ENCODE data around the gene TPRX1.
"Not testable (repeated sequence)": the region's sequence is repeated elsewhere in the genome, so short reads cannot be mapped to it uniquely, and the experiment has no call there.

Gene TPRX1

GRCh38 chr19:47803148-47803547 lies 1.2 kb downstream of the TPRX1 start:
- not testable (repeated sequence) for H3K4me3 ChIP-seq (ENCODE audit: low read depth, low read length)

- no peak overlapping the region for H3K4me3 ChIP-seq (ENCODE audit: low read depth, low read length)
Measured at GRCh38 chr19:47802521-47803043, 1.8 kb downstream of the TPRX1 start.

- no peak overlapping the region for H3K4me3 ChIP-seq (ENCODE audit: low read depth, low read length)
Measured at GRCh38 chr19:47801270-47801669, 3.1 kb downstream of the TPRX1 start.

GRCh38 chr19:47798904-47799266 lies 5.5 kb downstream of the TPRX1 start:
- no peak overlapping the region for H3K4me3 ChIP-seq (ENCODE audit: low read depth, low read length)

GRCh38 chr19:47797996-47798903 lies 6.1 kb downstream of the TPRX1 start:
- H3K4me3 ChIP-seq (ENCODE audit: low read depth, low read length), result no peak overlapping the region

GRCh38 chr19:47796785-47797184 lies 7.6 kb downstream of the TPRX1 start:
- no peak overlapping the region for H3K4me3 ChIP-seq (ENCODE audit: low read depth, low read length)

GRCh38 chr19:47794526-47794925 lies 9.8 kb downstream of the TPRX1 start:
- no peak overlapping the region for H3K4me3 ChIP-seq (ENCODE audit: low read depth, low read length)

- no peak overlapping the region for H3K4me3 ChIP-seq (ENCODE audit: low read depth, low read length)
Measured at GRCh38 chr19:47792616-47793015, 11.7 kb downstream of the TPRX1 start.

GRCh38 chr19:47790398-47790814 lies 13.9 kb downstream of the TPRX1 start:
- H3K4me3 ChIP-seq (ENCODE audit: low read depth, low read length), result no peak overlapping the region

- H3K4me3 ChIP-seq (ENCODE audit: low read depth, low read length), result not testable (repeated sequence)
Measured at GRCh38 chr19:47789811-47790210, 14.5 kb downstream of the TPRX1 start.

- not testable (repeated sequence) for H3K4me3 ChIP-seq (ENCODE audit: low read depth, low read length)
Measured at GRCh38 chr19:47787307-47787706, 17.0 kb downstream of the TPRX1 start.

- H3K4me3 ChIP-seq (ENCODE audit: low read depth, low read length), result no peak overlapping the region
Measured at GRCh38 chr19:47786566-47786965, 17.8 kb downstream of the TPRX1 start.

GRCh38 chr19:47781590-47782262 lies 22.6 kb downstream of the TPRX1 start:
- H3K4me3 ChIP-seq (ENCODE audit: low read depth, low read length), result no peak overlapping the region

GRCh38 chr19:47780215-47780551 lies 24.2 kb downstream of the TPRX1 start:
- H3K4me3 ChIP-seq (ENCODE audit: low read depth, low read length), result no peak overlapping the region

- H3K4me3 ChIP-seq (ENCODE audit: low read depth, low read length), result peak overlapping the region; percentile 79
Measured at GRCh38 chr19:47779524-47780214, 24.7 kb downstream of the TPRX1 start.

- H3K4me3 ChIP-seq (ENCODE audit: low read depth, low read length), result peak overlapping the region; percentile 79
Measured at GRCh38 chr19:47778954-47779351, 25.4 kb downstream of the TPRX1 start.

GRCh38 chr19:47778049-47778953 lies 26.1 kb downstream of the TPRX1 start, which contains the start of gene SELENOW:
Gene SELENOW, plus strand, starts transcription at chr19:47778703. Its CDS starts 83 bp downstream, at chr19:47778786.
- peak within 1 kb of the TSS; percentile 79 for H3K4me3 ChIP-seq (ENCODE audit: low read depth, low read length)

- peak overlapping the region; percentile 79 for H3K4me3 ChIP-seq (ENCODE audit: low read depth, low read length)
Measured at GRCh38 chr19:47777245-47778048, 26.9 kb downstream of the TPRX1 start.

- no peak overlapping the region for H3K4me3 ChIP-seq (ENCODE audit: low read depth, low read length)
Measured at GRCh38 chr19:47776568-47776967, 27.8 kb downstream of the TPRX1 start.

- H3K4me3 ChIP-seq (ENCODE audit: low read depth, low read length), result not testable (repeated sequence)
Measured at GRCh38 chr19:47771291-47771690, 33.1 kb downstream of the TPRX1 start.
